ENCODE measurements around the gene PBXIP1.

The PBXIP1 gene

DNA sequence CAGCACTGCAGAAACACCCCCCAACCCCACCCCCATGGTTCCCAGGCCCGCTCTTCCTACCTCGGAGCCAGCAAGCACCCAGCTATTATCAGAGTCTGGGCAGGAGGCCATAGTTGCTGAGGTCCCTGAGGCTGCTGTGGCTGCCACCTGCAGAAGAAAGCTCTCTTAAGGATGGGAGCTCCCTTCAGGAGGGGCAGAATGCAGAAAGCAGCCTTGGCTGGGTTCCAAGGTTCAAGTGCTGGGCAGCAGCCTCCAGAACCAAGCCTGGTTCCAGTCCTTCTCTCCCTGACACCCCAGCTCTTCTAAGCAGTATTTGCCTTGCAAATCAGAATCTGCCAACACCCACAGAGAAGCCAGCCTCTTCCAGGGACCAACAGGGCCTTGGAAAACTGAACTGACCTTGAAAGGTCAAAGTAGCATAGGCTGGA is 2.3 kb downstream of the PBXIP1 start:
- no peak for DNase-seq

DNA sequence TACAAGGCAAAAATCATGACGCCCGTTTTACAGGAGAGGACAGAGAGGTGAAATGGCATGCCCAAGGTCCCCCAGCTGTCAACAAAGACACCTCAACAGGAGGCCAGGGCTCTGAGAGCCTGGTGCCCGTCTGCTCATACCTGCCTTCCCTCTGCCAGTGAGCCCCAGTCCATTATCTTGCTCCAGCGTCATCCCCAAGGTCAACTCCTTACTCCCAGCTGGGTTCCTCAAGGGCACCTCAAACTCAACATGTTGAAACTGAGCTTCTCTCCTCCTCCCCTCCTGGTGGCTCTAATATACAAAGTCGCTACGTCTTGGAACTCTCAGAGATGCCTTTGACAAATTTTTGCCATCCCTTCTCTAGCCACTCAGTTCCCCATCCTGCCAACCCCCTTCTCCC is 3.2 kb downstream of the PBXIP1 start:
- DNase-seq, result no peak

DNA sequence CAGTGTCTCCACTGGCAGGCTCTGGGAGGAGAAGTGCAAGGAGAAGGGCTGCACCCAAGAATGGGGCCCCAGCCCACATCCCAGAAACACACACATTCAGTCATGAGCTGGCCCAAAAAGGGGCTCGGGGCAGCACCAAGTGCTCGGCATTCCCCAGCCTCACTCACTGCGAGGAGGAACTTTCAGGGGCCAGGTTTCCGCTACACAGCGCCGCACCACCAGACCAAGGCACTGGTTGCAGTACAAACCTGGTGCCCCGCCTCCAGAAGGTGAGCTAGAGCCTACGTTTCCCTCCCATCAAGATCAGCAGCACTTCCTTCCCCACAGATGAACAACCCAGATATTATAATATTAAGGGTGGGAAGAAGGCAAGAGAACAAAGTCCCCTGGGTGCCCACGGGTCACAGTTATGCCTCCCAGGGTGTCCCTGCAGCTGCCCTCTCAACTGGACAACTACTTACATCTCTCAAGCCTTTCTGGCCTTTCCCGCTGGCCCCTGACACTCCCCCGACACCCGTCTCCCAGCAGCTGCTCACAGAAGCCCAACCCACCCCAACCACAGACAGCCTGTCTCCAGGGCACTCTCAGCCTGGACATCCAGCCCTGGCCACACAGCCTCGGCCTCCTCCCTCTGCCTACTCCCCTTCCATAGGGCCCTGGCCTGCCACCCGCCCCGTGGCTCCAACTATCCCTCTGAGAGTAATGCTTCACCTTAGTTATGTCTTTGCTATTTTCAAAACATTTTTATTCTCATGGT is 3.8 kb downstream of the PBXIP1 start:
- peak; percentile 47 for DNase-seq

DNA sequence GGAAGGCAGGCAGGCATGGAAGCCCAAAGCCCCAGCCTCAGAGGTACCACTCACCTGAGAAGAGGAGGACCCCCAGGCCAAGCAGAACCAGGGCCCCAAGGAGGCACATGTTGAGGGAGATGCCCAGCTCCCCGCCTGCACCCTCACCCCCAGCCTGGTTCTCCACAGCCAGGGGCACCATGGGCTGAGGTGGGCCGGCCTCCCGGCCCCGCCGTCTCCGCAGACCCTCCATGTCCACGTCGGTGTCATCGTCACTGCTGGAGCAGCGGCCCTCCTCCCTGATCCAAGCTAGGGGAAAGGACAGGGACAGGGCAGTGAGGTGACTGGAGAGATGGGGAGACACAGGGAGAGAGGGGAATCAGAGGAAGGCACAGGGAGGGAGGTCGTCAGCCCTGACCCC is 7.8 kb downstream of the PBXIP1 start:
- DNase-seq, result no peak

DNA sequence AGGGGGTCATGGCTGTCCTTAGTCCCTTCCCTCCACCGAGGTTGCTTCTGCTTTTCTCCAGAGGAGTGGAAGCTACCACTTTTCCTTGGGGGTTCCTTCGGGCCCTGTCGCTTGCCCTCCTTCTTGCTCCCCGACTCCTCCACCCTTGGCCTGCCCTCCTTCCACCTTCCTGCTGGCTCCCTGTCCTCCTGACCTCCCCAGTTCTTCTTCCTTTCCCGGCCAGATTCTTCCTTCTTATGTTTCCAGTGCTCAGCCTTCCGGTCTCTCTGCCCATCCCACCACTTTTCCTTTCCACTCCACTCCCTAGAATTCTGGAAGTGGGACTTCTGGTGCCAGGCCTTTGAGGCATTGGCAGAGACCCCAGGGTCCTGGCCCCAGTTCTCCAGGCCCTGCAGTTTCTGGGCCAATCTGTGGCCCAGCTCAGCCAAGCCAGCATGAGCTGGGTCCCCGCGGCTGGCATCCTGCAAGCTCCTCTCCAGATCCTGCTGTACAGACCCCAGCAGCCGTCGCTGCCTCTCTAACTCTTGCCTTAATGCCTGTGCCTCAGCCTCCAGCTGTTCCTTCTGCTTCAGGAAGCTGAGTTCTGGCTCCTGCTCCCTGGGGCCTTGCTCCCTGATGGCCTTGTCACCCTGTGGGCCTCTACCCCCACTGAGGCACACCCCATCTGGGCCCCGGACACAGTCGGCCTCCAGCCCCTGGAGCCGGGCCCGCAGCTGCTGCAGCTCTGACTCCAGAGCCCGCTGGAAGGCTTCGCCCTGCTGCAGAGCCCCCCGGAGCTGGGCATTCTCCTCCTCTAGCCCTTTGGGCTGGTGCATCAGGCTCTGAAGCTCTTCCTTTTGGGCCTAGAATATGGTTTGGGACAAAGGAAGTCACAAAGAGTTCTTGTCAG is 9.7 kb downstream of the PBXIP1 start:
- DNase-seq, result no peak

DNA sequence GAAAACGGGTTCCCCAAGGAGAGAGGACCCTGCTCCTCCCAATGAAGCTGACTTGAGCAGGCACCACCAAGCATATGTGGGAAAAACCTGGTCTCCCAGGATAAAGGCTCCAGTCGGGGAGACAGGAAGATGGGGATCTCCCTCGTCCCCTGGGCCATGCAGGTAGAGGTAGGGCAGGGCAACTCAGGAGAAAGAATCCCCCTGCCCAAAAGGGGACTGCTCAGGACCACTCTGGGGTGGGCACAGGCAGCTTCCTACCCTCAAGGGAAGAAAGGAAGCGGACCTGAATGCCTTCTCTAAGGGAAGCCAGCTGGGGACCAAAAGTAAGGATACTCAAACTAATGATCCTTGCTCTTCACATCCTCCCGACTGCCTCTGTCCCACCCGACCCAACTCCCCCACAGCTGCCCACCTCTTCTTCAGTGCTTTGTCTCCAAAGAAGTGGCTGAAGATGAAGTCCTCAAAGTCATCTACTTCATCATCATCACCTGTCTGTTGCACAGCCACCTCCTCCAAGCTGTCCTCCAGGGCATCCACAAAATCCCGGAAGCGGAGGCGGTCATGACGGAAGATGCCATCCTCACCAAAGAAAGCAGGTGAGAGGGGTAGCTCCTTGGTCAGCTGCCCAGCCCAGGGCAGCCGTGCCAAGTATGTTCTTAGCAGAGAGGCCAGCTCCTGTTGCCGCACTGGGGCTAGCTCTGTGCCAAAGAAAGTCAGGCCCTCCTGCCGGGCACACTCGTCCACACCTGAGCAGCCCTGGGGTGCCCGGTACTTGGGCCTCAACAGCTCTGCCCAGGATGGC is 10.5 kb downstream of the PBXIP1 start:
- DNase-seq, result no peak

DNA sequence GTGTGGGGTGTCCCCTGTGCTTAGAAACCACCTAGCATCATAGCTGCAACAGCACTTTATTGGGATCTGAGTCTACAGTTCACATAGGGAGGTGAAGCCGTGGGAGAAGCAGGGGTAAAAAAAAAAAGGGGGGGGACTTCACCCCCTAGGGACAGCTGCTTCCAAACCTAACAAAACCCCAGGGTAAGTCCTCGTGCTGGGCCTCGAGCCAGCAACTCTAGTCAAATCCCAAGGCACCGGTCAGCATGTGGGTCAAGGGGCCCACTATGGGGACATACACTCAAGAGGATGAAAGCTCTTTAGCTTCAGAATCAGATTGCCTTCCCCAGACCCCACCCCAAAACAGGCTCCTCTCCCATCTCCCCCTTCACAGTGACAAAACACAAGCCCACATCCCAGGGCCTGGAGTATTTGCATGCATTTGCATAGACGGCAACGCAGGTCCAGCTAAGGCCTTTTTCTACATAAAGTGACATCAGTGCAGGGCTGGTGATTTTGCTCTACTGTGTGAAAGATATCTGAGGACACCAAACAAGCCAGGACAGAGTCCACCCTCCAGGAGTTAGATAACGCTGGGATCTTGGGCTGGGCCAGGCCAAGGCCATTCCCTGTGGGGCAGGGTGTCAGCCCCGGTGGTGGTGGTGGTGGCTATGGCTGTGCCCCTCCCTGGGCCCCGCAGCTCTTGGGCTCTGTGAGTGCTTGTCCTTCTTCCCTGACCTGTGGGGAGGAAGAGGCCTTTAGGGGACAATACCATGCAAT is 11.3 kb downstream of the PBXIP1 start:
- no peak for DNase-seq

DNA sequence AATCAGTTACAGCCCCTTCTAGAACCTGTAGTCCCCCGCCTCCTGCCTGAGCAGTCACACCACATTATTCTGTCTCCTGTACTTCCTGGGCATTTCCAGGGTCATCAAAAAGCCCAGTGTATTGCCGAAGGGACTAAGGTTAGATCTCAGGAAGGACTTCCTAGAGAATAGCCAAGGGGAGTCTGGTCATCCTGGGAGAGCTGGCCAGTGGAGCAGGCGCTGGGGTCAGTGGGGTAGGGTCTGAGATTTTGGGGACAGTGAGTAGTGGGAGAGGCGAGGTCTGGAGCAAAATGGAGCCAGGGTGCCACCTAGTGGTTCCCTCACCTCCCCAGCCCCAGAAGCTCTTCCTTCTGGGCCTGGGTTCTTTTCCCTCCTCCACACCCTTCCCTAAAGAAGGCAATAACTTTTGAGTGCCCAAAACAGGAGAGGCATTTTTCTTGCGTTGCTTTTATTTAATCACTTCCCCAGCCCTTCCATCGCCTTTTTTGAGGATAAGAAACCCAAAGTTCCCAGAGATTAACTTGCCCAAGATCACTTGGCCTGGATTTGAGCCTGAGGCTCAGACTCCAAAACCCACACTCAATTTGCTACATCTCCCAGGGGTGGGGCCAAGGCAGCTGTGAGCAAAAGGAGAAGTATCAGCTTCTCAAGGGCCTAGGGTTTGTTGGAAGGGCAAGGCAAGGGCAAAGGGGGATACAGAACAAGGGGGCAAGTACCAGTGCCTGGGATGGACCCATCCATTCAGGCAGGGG is 12.1 kb downstream of the PBXIP1 start:
- DNase-seq, result peak; percentile 66

DNA sequence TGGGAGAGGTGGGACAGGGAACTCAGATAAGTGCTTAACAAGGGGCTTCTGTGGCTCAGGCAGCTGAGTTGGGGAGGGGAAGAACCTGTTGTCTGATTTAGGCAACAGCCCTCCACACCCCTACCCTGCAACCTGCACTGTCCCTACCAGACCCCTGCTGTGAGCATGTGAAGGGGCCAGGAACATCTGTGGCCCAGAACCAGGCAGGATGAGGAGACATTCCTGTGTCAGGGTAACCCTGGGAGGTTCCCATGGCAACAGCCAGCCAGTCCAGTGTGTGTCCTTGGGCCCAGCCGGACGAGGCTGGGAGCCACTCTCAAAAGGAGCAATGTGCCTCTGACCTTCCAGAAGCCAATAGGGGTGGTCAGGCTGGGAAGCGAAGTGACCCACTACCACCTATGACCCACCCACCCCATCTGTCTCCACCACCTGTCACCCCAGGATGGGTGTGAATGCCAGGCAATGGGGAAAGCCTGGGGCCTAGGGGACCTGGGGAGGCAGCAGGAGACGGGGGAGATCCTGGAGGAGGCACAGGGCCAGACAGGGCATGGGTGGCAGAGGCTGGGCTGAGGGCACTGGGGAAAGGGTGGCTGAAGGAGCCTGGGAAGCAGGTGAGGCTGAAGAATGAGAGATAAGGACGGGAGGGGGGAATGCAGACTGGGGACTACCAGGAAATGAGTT is 14.4 kb downstream of the PBXIP1 start:
- DNase-seq, result no peak

DNA sequence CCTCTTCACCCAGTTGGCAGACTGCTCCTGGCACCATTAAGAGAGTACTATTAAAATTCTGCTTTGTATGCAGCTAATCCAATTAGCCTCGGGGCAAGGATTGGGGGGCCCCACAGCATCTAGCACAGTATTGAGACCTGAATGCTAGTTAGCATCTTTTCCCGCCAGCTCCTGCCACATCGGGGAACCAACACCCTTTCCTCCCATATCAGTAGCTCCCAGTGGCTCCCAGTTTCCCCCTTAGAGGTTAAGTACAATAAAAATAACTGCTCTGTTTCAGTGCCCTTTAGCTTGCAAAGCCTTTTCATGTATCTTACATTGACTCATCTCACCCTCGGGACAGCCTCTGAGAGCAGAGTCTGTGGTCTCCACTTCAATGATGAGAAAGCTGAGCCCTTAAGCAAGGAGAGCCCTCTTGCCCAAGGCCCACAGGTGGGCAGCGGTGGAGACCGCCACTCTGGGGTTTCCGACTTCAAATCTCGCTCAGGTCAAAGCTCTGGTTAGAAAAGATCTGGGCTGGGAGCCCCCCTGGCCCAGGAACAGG is 15.2 kb downstream of the PBXIP1 start:
- DNase-seq, result peak; percentile 78

DNA sequence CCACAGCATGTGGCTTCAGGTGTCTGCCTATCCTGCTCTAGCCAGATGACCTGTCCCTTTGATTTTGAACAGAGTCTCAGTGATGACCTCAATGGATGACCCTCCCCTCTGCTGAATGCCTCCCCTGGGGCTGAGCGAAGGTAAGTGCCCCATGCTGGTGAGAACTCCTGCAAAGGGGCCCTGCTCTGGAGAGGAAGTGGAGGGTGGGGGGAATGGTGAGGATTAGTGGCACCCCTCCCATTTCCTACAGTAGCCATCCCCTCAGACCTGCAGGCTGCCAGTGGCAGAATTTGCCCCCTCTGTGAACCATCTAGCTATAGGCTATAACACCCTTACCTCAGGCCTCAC is 15.7 kb downstream of the PBXIP1 start:
- DNase-seq, result no peak

DNA sequence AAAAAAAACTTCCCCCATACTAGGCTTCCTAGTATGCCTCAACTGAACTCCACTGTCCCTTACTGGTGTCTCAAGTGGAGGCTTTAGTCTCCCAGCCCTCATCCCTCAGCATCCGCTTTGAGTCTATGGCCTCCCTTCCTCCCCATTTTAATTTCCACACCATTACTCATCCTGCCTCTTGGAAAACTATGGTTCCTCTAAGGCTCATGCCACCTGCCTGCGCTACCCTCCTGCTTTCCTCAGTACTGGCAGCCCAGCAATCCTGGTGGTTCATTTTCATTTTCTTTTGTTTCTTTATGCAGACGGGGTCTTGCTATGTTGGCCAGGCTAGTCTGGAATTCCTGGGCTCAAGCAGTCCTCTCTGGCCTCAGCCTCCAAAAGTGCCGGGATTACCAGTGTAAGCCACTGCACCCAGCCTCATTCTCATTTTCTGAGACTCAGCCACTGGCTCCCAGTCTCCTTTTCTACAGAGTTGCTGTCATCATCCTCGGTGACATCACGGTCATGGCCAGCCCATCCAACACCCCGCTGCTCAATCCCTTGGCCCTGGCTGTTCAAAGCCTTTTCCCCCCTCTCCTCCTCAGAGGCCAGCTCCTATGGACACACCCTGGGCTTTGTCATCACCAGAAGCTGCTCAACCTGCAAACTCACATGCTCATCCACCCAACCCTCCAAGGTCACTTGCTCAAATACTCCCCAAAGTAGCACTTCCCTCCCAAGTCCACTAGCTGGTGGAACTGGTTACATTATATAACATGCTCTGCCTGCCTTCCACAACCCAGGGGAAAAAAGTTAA is 17.1 kb downstream of the PBXIP1 start:
- no peak for DNase-seq

DNA sequence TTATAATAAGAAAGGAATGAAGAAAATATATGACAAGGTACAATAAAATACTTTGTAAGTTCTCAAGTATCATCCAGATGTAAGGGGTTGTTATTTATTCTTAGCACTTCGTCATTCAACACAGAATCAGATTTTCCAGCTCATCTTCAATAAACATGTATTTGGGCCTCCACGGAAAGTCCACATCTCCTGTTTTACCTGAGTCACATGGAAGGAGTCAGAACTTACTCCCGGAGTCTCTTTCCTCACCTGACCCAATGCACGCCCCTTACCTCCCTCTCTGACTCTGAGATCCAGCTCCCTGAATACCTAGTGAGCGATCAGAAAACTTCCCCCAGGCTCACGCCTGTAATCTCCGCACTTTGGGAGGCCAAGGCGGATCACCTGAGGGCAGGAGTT is 17.9 kb downstream of the PBXIP1 start:
- no peak for DNase-seq

DNA sequence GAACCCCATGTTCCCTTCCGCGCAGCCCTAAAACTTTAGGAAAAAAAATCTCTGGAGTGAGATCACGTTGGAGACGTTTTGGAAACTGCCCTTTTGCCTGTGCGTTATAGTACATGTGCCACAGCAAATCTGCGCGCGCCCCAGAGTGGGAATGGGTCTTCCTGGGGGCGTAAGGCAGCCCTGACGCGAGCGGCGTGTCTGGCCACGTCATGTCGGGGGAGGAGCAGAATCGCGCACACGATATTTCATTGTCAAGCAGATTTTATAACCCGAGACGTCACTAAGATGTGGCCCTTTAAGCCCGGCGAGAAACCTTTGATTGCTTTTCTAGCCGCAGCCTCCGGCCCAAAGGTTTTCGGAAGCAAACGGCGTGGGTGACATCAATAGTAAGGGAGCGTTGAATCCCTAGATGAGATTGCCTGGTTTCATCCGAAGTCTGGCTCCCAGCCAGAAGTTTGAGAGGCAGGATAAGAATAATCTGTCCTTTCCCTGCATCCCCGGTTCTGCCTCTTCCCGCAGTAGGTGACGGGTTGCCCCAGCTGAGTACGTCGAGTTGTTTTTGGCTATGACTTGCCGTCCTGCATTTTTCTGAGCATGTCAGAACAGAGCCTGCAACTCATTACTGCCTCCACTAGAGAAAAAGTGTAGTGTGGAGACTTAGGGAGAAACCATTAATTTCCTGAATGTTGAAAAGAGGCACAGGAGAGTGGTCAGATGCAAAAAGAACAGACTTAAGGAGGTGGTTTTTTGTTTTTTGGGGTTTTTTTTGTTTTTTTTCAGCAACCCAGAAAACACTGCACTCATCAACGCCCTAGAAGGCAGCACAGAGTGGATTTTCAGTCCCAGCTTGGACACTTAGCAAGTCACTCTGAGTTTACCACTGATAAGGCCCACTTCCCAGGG is 18.6 kb downstream of the PBXIP1 start:
- DNase-seq, result peak; percentile 93

DNA sequence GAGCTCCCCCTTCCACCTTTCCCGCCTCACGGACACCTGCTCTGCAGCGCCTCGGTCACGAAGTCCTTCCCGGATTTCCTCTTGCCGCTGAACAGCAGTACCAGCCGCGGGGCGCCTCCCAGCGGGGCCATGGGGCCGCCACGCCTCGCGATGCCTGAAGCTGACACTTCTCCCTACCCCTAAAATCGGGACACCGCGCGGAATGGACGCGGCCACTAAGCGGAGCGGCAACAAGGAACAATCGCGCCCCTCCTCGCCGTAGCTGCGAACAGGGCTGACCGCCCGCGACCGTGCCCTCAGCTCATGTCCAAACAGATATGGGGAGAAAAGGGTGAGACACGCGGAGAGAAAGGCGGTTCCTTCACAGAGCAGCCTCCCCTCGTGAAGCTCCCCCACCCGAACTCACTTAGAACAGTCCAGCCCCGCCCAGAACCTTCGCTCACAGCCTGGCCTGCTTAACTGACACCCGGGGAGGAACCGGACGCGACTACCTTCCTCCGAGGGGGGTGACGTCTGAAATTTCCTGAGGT is 19.3 kb downstream of the PBXIP1 start, which contains the start of gene PMVK:
TSS of gene PMVK (minus strand) at position 165 of the 530 bp plus-strand sequence. CDS start at position 131, 34 bp downstream.
- peak; percentile 96 for DNase-seq

DNA sequence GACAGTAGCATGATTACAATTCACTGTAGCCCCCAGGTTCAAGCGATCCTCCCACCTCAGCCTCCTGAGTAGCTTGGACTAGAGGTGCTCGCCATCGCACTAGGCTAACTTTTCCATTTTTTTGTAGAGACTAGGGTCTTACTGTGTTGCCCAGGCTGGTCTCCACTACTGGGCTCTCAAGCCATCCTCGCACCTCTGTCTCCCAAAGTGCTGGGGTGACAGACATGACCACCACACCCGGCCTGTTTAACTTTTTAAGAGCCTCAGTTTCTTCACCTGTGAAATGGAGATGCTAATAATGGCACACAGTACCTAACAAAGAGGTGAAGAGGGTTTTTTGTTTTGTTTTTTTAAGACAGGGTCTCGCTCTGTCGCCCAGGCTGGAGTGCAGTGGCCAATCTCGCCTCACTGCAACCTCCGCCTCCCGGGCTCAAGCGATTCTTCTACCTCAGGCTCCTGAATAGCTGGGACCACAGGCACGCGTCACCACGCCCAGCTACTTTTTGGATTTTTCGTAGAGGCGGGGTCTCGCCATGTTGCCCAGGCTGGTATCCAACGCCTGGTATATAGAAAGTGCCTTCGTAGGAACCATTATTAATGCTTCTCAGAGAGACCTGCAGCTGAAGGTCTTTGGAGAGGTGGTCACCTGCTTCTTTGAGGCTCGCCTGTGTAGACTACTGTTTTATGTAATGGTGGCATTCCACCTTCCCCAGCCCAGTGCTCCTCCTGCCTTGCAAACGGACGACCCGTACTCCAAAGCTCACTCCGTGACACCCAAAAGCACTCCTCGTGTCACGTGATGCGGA is 19.9 kb downstream of the PBXIP1 start:
- DNase-seq, result peak; percentile 41

DNA sequence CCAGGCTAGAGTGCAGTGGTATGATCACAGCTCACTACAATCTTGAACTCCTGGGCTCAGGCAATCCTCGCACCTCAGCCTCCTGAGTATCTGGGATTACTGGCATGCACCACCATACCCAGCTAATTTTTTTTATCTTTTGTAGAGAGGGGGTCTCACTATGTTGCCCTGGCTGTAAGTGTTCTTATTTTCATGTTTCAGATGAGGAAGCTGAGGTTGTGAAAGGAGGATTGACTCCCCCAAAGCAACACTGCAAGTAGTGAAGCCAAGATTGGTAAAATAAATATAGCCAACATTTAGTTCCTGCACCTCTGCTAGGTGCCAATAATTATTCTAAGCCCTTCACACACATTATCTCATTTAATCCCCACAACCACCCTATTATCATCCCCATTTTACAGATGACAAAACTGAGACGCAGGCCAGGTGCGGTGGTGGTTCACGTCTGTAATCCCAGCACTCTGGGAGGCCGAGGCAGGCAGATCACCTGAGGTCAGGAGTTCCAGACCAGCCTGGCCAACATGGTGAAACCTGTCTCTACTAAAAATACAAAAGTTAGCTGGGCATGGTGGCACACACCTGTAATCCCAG is 21.4 kb downstream of the PBXIP1 start:
- DNase-seq, result no peak

All from activated CD4-positive, alpha-beta T cell treated with anti-CD3 and anti-CD28 coated beads, Interleukin-10, Interleukin-2, amounts not matched to agents 100 ng/mL and 50 ng/mL, durations not matched to agents 16 hours and 8 hours (primary cell).